HCT116 (cell line): ENCODE data around the gene NEK8. TPM values are rescaled to one million over a fixed set of nuclear protein-coding genes. Genes with fewer than 3 reads are reported as not detected.

Experiments
- ATAC-seq: fragments of 200-7000 bp; cut with Tn5 transposase; 2 replicates; pipeline ENCODE4 v1.9.1; 2020; ENCODE audit warnings: mild to moderate bottlenecking, moderate library complexity
- BruUV-seq: library from RNA; stranded (reverse); fragments of 400-500 nt; replicated peaks from 2 replicates; lab custom pipeline; 2021; lab: Mats Ljungman, UMichigan
- CTCF ChIA-PET: fragments of 300-600 bp; sonication (Branson Sonifier 250); formaldehyde crosslinking; loops from one replicate; lab custom pipeline; 2021; ENCODE audit warnings: antibody characterized with exemption; lab: Charles Lee
- POLR2A ChIA-PET: fragments of 300-600, 350-600 bp; sonication (Branson Sonifier 250); formaldehyde crosslinking; loops from one replicate; lab custom pipeline; 2021; ENCODE audit warnings: antibody characterized with exemption; lab: Charles Lee
- RAD21 ChIA-PET, 2 experiments: fragments of 300-600 bp; sonication (Branson Sonifier 250); formaldehyde crosslinking; loops; one replicate each; lab custom pipeline; 2023; ENCODE audit warnings: low total read pairs in 2 of 2; ENCODE audit not compliant: uncharacterized antibody in 2 of 2, unreplicated experiment in 2 of 2, low non-redundant PET in 1 of 2; lab: Charles Lee
- DNase-seq: peaks from one replicate; pipeline ENCODE4 v3.0.0-alpha.2; 2010; ENCODE audit warnings: low read depth, low spot score
- H2AFZ ChIP-seq: fragments of 200-600 bp; shearing (Covaris generic), sonication (generic); 2 replicates; pipeline ENCODE4 v1.6.1; 2017; ENCODE audit warnings: low read depth, mixed run types, mixed read lengths, antibody characterized with exemption, low read length; ENCODE audit not compliant: poor library complexity, severe bottlenecking
- H3K27ac ChIP-seq: 2 replicates; pipeline ENCODE4 v1.5.1; 2012; ENCODE audit warnings: low read depth, low read length
- H3K27me3 ChIP-seq: fragments of 200-600 bp; sonication (generic); 2 replicates; pipeline ENCODE4 v1.6.1; 2016; ENCODE audit warnings: mixed run types, low read length, mixed read lengths; ENCODE audit not compliant: insufficient read depth
- H3K36me3 ChIP-seq, 2 experiments: fragments of 200-500 bp in 1 of 2; fragments of 200-600 bp in 1 of 2; sonication (Bioruptor generic) in 1 of 2; sonication (generic) in 1 of 2; 2 replicates each; pipeline versions ENCODE4 v1.5.1 to v1.6.1; 2014 to 2016; ENCODE audit warnings: low read length in 2 of 2, inconsistent platforms in 1 of 2, mixed read lengths in 1 of 2, mixed run types in 1 of 2; ENCODE audit not compliant: insufficient read depth in 2 of 2, control insufficient read depth in 1 of 2
- H3K4me1 ChIP-seq, 2 experiments: fragments of 200-600 bp in 1 of 2; sonication (generic) in 1 of 2; 2 replicates each; pipeline versions ENCODE4 v1.5.1 to v1.6.1; 2012 to 2017; ENCODE audit warnings: low read length in 2 of 2, inconsistent platforms in 1 of 2, mild to moderate bottlenecking in 1 of 2, mixed read lengths in 1 of 2, mixed run types in 1 of 2, moderate library complexity in 1 of 2; ENCODE audit not compliant: insufficient read depth in 2 of 2, control insufficient read depth in 1 of 2
- H3K4me2 ChIP-seq: fragments of 200-600 bp; sonication (generic); 2 replicates; pipeline ENCODE4 v1.6.1; 2017; ENCODE audit warnings: mixed run types, low read length, mixed read lengths
- H3K4me3 ChIP-seq, 2 experiments: fragments of 200-600 bp in 1 of 2; sonication (generic) in 1 of 2; replicated peaks in 1 of 2; 2 replicates each; pipeline ENCODE4 v1.5.1; 2011 to 2016; ENCODE audit warnings: low read length in 2 of 2, control low read depth in 1 of 2, low read depth in 1 of 2, mild to moderate bottlenecking in 1 of 2, mixed read lengths in 1 of 2, mixed run types in 1 of 2
- H3K79me2 ChIP-seq: fragments of 200-600 bp; sonication (generic); 2 replicates; pipeline ENCODE4 v1.6.1; 2017; ENCODE audit warnings: mild to moderate bottlenecking, mixed run types, low read length, moderate library complexity, mixed read lengths; ENCODE audit not compliant: insufficient read depth
- H3K9ac ChIP-seq: fragments of 200-600 bp; sonication (generic); 2 replicates; pipeline ENCODE4 v1.6.1; 2016; ENCODE audit warnings: low read length, mixed read lengths
- H3K9me2 ChIP-seq: fragments of 200-600 bp; sonication (generic), shearing (Covaris generic); 2 replicates; pipeline ENCODE4 v1.6.1; 2017; ENCODE audit warnings: mixed run types, mild to moderate bottlenecking, moderate library complexity; ENCODE audit not compliant: insufficient read depth
- H3K9me3 ChIP-seq, 2 experiments: fragments of 200-500 bp in 1 of 2; fragments of 200-600 bp in 1 of 2; sonication (Bioruptor generic) in 1 of 2; sonication (generic) in 1 of 2; 2 replicates each; pipeline ENCODE4 v1.6.1; 2014 to 2017; ENCODE audit warnings: low read length in 2 of 2, mixed read lengths in 2 of 2, inconsistent platforms in 1 of 2, low read depth in 1 of 2, mild to moderate bottlenecking in 1 of 2, mixed run types in 1 of 2, moderate library complexity in 1 of 2; ENCODE audit not compliant: control insufficient read depth in 1 of 2, insufficient read depth in 1 of 2
- H4K20me1 ChIP-seq: fragments of 200-600 bp; sonication (generic), shearing (Covaris generic); 2 replicates; pipeline ENCODE4 v1.6.1; 2017; ENCODE audit warnings: mixed run types, mild to moderate bottlenecking, moderate library complexity; ENCODE audit not compliant: insufficient read depth
- EGR1 ChIP-seq: IDR thresholded peaks from 2 replicates; pipeline ENCODE4 v1.6.1; 2012; ENCODE audit warnings: low read depth
- EZH2phosphoT487 ChIP-seq: fragments of 200-600 bp; IDR thresholded peaks from 2 replicates; pipeline ENCODE4 v1.6.1; 2018; ENCODE audit warnings: antibody characterized with exemption, borderline replicate concordance
- POLR2AphosphoS5 ChIP-seq: IDR thresholded peaks from 2 replicates; pipeline ENCODE4 v1.6.1; 2011; ENCODE audit warnings: mild to moderate bottlenecking, low read depth, low read length, moderate library complexity
- RAD21 ChIP-seq: IDR thresholded peaks from 2 replicates; pipeline ENCODE4 v1.6.1; 2012; ENCODE audit warnings: low read depth, mild to moderate bottlenecking
- SP1 ChIP-seq: IDR thresholded peaks from 2 replicates; pipeline ENCODE4 v1.6.1; 2012; ENCODE audit warnings: low read depth
- SRF ChIP-seq: IDR thresholded peaks from 2 replicates; pipeline ENCODE4 v1.6.1; 2012; ENCODE audit warnings: low read depth
- TCF7L2 ChIP-seq: IDR thresholded peaks from 2 replicates; pipeline ENCODE4 v1.7.0; 2011; ENCODE audit warnings: borderline replicate concordance, inconsistent platforms; ENCODE audit not compliant: insufficient read depth, insufficient read length; ENCODE audit errors: extremely low read depth
- YY1 ChIP-seq: IDR thresholded peaks from 2 replicates; pipeline ENCODE4 v1.6.1; 2011; ENCODE audit warnings: low read length, low read depth, moderate library complexity, mild to moderate bottlenecking; ENCODE audit not compliant: insufficient replicate concordance; ENCODE audit errors: extremely low read depth
- ZNF274 ChIP-seq: fragments of 200-500 bp; sonication (Bioruptor generic); IDR thresholded peaks from 2 replicates; pipeline ENCODE4 v1.6.1; 2014; ENCODE audit warnings: mild to moderate bottlenecking, low read depth, low read length, inconsistent platforms
- intact Hi-C: fragments of 100-400 bp; cut with micrococcal nuclease; formaldehyde crosslinking; loops from 2 replicates; pipeline ENCODE4 v1.10.0; 2022
- total RNA-seq: library from RNA; stranded (reverse); gene quantifications from one replicate; pipeline ENCODE4 v1.2.1, GENCODE V29; 2021; ENCODE audit not compliant: unreplicated experiment
- TF ChIP-seq, protein P1 (sequence below): IDR thresholded peaks from 2 replicates; pipeline ENCODE4 v1.6.1; 2011; ENCODE audit warnings: mild to moderate bottlenecking, low read length, moderate library complexity; ENCODE audit not compliant: insufficient replicate concordance; ENCODE audit errors: extremely low read depth
- TF ChIP-seq, protein P2 (sequence below), 3 experiments: fragments of 200-600 bp in 1 of 3; sonication (generic) in 1 of 3; IDR thresholded peaks in 2 of 3; conservative IDR thresholded peaks in 1 of 3; 2 replicates each; pipeline ENCODE4 v1.5.1; 2012 to 2017; ENCODE audit warnings: low read depth in 2 of 3, low read length in 2 of 3, antibody characterized with exemption in 1 of 3, borderline replicate concordance in 1 of 3, control low read depth in 1 of 3, mild to moderate bottlenecking in 1 of 3, mixed read lengths in 1 of 3, mixed run types in 1 of 3, moderate library complexity in 1 of 3; ENCODE audit not compliant: insufficient read depth in 1 of 3

The NEK8 gene
- total RNA-seq, 1 experiment from 2014 or later = 7.0 TPM

DNA sequence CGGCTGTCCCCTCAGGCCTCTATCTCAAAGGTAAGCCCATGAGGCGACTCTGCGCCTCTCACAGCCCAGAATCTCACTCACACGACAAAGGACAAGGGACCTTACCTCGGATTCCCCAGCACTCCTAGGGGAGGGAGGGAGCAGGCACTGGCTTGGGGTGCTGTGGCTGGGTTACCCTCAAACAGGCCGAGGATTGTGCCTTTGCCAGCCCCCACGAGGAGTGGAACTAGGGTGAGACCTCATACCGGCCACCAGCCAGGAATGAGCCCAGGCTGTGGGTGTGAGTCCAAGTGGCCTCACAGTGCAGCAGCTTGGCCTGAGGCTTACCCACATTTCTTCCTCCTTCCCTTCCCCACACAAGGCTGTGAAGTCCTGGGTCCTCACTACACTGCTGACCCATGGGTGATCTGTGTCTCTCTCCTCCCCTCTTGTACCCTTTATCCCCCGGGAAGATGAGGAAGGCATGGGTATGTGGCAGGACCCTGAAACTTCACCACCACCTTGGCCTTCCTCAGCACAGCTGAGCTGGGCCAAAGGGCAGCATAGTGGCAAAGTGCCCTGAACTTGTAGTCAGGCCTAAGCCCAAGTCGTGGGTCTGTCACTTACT lies 22.8 kb upstream of the NEK8 start (continued):
- TF ChIP-seq, protein P1, sequence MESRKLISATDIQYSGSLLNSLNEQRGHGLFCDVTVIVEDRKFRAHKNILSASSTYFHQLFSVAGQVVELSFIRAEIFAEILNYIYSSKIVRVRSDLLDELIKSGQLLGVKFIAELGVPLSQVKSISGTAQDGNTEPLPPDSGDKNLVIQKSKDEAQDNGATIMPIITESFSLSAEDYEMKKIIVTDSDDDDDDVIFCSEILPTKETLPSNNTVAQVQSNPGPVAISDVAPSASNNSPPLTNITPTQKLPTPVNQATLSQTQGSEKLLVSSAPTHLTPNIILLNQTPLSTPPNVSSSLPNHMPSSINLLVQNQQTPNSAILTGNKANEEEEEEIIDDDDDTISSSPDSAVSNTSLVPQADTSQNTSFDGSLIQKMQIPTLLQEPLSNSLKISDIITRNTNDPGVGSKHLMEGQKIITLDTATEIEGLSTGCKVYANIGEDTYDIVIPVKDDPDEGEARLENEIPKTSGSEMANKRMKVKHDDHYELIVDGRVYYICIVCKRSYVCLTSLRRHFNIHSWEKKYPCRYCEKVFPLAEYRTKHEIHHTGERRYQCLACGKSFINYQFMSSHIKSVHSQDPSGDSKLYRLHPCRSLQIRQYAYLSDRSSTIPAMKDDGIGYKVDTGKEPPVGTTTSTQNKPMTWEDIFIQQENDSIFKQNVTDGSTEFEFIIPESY = no peak
- no peak for TF ChIP-seq TCF7L2
- TF ChIP-seq, all 23 proteins: peak for 0

- Histone ChIP-seq H3K4me3 (no peak overlapping the region), H3K4me2 (no peak overlapping the region), H3K9ac (no peak overlapping the region), H3K36me3 (peaks cover 4 to 8% of the 10 kb centered on the region in 2 experiments; a peak in 3 of 4 replicates), H3K27ac (no peak overlapping the region), H3K4me1 (peaks cover 8 to 15% of the 10 kb centered on the region in 2 experiments), H4K20me1 (no peaks in the 10 kb centered on the region), H3K79me2 (no peaks in the 10 kb centered on the region), H3K9me2 (no peaks in the 10 kb centered on the region), H2AFZ (no peak overlapping the region), H3K9me3 (no peaks in the 10 kb centered on the region), H3K27me3 (no peaks in the 10 kb centered on the region)
- ATAC-seq (no peak), DNase-seq (no peak)
- no TSS peak for BruUV-seq
- intact Hi-C loops = no loop called here
- ChIA-PET POLR2A (no interaction called here), CTCF (no interaction called here), RAD21 (no interaction called here)
- TF ChIP-seq SP1 (no peak), EZH2phosphoT487 (no peak), RAD21 (no peak), POLR2AphosphoS5 (no peak), SRF (no peak), EGR1 (no peak), YY1 (no peak), ZNF274 (no peak)
- TF ChIP-seq, protein P1 = no peak
- TF ChIP-seq, protein P2, sequence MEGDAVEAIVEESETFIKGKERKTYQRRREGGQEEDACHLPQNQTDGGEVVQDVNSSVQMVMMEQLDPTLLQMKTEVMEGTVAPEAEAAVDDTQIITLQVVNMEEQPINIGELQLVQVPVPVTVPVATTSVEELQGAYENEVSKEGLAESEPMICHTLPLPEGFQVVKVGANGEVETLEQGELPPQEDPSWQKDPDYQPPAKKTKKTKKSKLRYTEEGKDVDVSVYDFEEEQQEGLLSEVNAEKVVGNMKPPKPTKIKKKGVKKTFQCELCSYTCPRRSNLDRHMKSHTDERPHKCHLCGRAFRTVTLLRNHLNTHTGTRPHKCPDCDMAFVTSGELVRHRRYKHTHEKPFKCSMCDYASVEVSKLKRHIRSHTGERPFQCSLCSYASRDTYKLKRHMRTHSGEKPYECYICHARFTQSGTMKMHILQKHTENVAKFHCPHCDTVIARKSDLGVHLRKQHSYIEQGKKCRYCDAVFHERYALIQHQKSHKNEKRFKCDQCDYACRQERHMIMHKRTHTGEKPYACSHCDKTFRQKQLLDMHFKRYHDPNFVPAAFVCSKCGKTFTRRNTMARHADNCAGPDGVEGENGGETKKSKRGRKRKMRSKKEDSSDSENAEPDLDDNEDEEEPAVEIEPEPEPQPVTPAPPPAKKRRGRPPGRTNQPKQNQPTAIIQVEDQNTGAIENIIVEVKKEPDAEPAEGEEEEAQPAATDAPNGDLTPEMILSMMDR (IDR thresholded peaks at IDR 0.05 in 2 of 3, conservative IDR thresholded peaks at IDR 0.05 in 1 of 3; ENCODE audit: borderline replicate concordance in 1 of 3, insufficient read depth in 1 of 3, low read depth in 2 of 3, low read length in 2 of 3) = no peak
Measured at GRCh38 chr17:28706471-28707338, 21.9 kb upstream of the NEK8 start.
